ENCODE data around the gene PLEKHA1. TPM values are rescaled to one million over a fixed set of nuclear protein-coding genes. Genes with fewer than 3 reads are reported as not detected.

The PLEKHA1 gene
- total and polyA plus RNA-seq, 2 of the 13 experiments (the other 11 are each of a cell fraction or from before 2014, with no cell fraction given): 32.2 to 53.3 TPM

- TF ChIP-seq KAT7 (CRISPR knock-in tag; IDR thresholded peaks at IDR 0.05; ENCODE audit: borderline replicate concordance) (no peak), ZNF549 (CRISPR knock-in tag; IDR thresholded peaks at IDR 0.05) (no peak), PBX3 (CRISPR knock-in tag; IDR thresholded peaks at IDR 0.05; ENCODE audit: borderline replicate concordance) (no peak), HHEX (CRISPR knock-in tag; IDR thresholded peaks at IDR 0.05) (no peak), TOE1 (CRISPR knock-in tag; IDR thresholded peaks at IDR 0.05) (0 out of 2 replicates have a peak, but pooled peaks have one; percentile 63), HNRNPH1 (optimal IDR thresholded peaks at IDR 0.05; ENCODE audit: low read depth, low read length) (no peak), MED1 (CRISPR knock-in tag; IDR thresholded peaks at IDR 0.05) (peak; percentile 16; the same call in 1 of the 2 replicates), FOXO4 (CRISPR knock-in tag; conservative IDR thresholded peaks at IDR 0.05) (no peak), ZNF124 (CRISPR knock-in tag; IDR thresholded peaks at IDR 0.05) (no peak), MATR3 (CRISPR knock-in tag; IDR thresholded peaks at IDR 0.05) (no peak), TIGD3 (CRISPR knock-in tag; IDR thresholded peaks at IDR 0.05; ENCODE audit: borderline replicate concordance) (no peak), TOPORS (CRISPR knock-in tag; IDR thresholded peaks at IDR 0.05) (no peak), ZNF280D (CRISPR knock-in tag; IDR thresholded peaks at IDR 0.05) (no peak), MEF2D (CRISPR knock-in tag; IDR thresholded peaks at IDR 0.05) (no peak), ZNF598 (CRISPR knock-in tag; IDR thresholded peaks at IDR 0.05; ENCODE audit: borderline replicate concordance) (no peak), TAF15 (IDR thresholded peaks at IDR 0.05; ENCODE audit: low read depth, low read length, poor library complexity, severe bottlenecking) (no peak), TCF12 (IDR thresholded peaks at IDR 0.05) (no peak), TCF12 (CRISPR knock-in tag; IDR thresholded peaks at IDR 0.05) (no peak), ZNF24 (IDR thresholded peaks at IDR 0.05) (no peak), ZNF850 (CRISPR knock-in tag; conservative IDR thresholded peaks at IDR 0.05) (no peak), FOXP1 (IDR thresholded peaks at IDR 0.05) (no peak), FOXP1 (CRISPR knock-in tag; IDR thresholded peaks at IDR 0.05) (no peak), REXO4 (CRISPR knock-in tag; IDR thresholded peaks at IDR 0.05; ENCODE audit: borderline replicate concordance) (no peak), ZSCAN9 (CRISPR knock-in tag; IDR thresholded peaks at IDR 0.05; ENCODE audit: borderline replicate concordance) (no peak), TARDBP (CRISPR knock-in tag; IDR thresholded peaks at IDR 0.05) (no peak), ZNF782 (CRISPR knock-in tag; IDR thresholded peaks at IDR 0.05; ENCODE audit: borderline replicate concordance) (no peak)
Measured at GRCh38 chr10:122342293-122343134, 32.0 kb upstream of the PLEKHA1 start (continued).
